CD4-positive, alpha-beta T cell treated with Interleukin-15 for 4 hours (primary cell): ENCODE data around the gene ITCH.
A peak's percentile ranks its signal among the peaks of the same experiment; 100 is the strongest.

ENCODE experiments used
- DNase-seq: peaks from one replicate; pipeline ENCODE4 v3.0.0-alpha.2; 2020; ENCODE audit warnings: low spot score

Gene ITCH

DNA sequence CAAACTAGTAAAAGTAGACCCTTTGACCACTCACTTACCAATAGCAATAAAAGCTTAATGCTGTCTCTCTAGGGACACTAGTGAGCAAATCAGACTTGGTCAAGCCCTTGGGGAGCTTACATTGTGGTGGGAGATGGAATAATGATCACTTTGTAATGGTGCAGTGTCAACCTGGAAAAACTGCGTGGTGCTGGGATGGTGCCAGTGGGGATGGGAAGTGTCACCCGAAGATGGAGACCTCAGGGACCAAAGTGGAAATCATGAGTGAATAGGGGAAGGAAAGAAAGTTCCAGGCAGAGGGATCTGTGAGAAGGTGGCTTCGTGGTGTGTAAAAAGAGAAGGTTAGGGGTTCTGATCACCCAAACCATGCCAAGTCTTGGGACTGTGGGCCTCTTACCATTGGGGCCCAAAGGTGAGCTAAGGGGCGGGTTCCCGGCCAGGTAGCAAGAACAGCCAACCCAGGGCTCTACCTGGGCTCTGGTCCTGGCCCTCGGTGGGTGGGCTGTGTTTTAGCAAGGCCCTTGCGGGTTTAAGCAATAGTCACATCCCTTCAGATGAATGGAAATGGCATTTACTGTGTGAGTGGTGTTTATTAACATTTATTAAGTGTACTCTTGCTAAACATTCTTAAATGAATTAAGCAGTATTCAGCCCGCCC is 168.7 kb downstream of the ITCH start:
- DNase-seq = no peak

DNA sequence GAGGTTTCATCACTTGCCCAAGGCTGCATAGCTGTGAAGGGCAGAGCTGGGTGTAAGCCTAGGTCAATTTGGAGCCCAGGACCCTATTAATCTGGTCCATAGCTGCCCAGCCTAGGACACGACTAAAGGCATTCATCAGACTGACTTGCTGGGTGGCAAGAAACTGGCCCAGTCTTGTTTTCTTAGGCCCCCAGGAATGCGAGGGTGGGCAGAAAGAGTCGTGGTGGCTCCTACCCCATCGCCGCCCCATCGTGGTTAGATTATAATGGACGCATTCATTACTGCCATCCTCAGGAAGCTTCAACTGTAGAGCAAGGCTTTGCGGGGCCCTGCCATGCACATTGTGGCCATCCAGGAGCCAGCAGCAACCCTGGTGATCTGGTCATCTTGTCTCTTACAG is 169.2 kb downstream of the ITCH start:
- no peak for DNase-seq

DNA sequence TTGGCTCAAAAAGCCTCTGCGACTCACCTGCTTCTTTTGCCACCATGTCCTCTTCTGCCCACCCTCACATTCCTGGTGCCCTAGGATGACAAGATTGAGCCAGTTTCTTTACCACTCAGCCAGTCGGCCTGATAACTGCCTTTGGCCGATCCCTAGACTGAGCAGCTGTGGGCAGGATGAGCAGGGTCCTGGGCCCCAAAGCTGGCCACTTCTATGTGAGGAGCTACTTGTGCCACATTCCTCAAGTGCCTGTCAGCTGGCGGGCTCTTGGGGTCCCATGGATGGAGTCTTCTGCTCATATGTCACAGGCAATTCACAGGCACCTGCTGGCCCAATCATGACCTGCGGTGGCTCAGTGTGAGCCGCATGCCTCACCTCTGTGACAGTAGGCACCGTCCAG is 169.7 kb downstream of the ITCH start:
- no peak for DNase-seq

GRCh38 chr20:34534391-34535165 is 171.5 kb downstream of the ITCH start:
- no peak for DNase-seq

GRCh38 chr20:34535301-34535840 is 172.3 kb downstream of the ITCH start:
- DNase-seq = no peak

GRCh38 chr20:34535857-34536256 is 172.8 kb downstream of the ITCH start:
- no peak for DNase-seq

- peak; percentile 41 for DNase-seq
Measured at GRCh38 chr20:34536798-34537394, 173.8 kb downstream of the ITCH start.

- no peak for DNase-seq
Measured at GRCh38 chr20:34537651-34538050, 174.6 kb downstream of the ITCH start.

GRCh38 chr20:34538671-34539123 is 175.6 kb downstream of the ITCH start:
- peak; percentile 59 for DNase-seq

GRCh38 chr20:34539756-34540155 is 176.7 kb downstream of the ITCH start:
- no peak for DNase-seq

GRCh38 chr20:34540596-34541263 is 177.7 kb downstream of the ITCH start:
- no peak for DNase-seq

DNA sequence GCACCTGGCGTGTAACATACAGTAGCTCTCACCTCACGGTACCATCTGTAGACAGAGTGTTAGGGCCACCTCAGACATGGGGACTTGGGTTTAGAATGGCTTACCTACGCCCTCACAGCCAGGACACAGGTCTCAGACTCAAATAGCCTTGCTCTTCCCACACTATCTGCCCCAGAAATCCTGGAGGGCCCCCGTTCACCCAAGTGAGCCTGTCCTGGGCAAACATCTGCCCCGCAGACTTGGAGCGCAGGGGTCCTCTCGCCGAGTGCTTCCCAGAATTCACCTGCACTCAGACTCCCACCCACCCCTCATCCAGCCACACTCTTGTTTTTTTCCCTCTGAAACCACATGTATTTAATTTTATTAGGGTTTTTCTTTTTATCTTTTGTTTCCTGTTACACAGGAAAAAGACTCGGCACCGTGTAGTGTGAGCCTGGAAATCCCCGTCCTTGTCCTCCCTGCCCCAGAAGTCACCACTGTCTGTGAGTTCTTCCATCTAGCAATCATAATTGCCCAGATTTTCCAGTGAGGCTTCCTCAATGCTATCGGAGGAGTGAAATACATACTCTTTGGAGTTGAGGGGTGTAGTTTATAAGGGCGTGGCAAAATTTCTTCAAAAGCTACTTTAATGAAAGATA is 178.3 kb downstream of the ITCH start:
- peak; percentile 41 for DNase-seq

DNA sequence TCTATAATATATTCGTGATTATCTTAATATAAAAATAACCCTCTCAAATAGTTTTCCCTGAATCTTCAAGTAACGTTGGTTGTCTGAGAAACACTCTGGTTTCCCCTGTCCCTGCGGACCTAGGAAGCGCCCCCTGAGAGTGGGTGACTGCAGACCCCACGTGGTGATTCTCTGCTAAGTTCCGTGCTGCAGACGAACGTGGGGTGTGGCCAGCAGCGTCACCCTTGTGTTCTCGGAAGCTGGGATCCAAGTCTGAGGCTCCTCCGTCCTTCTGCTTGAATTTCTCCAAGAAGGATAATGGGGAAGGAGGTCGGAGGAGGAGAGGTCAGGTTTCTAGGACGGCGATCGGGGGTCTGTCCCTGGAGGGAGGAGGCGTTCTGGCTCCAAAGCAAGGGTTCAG is 178.8 kb downstream of the ITCH start:
- DNase-seq = no peak

DNA sequence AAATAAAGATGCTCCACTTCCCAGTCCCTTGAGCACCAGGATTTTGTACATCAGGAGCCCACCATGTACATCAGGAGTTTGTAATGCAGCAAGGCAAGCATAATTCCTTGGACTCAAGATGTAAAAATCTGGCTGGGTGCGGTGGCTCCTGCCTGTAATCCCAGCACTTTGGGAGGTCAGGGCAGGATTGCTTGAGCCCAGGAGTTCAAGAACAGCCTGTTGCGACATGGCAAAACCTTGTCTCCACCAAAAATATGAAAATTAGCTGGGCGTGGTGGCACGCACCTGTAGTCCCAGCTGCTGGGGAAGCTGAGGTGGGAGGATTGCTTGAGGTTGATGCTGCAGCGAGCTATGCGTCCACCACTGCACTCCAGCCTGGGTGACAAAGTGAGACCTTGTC is 179.4 kb downstream of the ITCH start:
- no peak for DNase-seq

- DNase-seq = no peak
Measured at GRCh38 chr20:34543463-34544056, 180.5 kb downstream of the ITCH start.

- DNase-seq = peak; percentile 25
Measured at GRCh38 chr20:34544109-34544796, 181.2 kb downstream of the ITCH start.

DNA sequence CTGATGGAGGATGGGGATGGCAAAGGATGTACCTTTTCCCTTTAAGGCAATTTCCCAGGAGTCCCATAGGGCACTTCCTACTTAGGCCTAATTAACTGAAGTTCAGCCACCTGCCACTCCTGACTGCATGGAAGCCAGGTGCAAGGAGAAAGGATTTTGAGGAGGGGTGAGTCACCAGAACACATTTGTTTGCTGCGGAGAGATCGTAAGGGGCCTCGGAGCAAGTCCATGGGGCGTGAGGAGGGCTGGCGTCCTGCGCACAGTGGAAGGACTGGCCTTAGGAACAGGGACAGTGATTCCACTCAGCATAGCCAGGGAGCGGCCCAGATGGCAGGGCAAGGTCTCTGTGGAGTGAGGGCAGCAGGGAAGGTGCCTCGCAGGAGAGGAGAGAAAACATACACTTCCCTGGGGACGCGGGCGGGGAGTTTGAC is 183.7 kb downstream of the ITCH start:
- DNase-seq = no peak

DNA sequence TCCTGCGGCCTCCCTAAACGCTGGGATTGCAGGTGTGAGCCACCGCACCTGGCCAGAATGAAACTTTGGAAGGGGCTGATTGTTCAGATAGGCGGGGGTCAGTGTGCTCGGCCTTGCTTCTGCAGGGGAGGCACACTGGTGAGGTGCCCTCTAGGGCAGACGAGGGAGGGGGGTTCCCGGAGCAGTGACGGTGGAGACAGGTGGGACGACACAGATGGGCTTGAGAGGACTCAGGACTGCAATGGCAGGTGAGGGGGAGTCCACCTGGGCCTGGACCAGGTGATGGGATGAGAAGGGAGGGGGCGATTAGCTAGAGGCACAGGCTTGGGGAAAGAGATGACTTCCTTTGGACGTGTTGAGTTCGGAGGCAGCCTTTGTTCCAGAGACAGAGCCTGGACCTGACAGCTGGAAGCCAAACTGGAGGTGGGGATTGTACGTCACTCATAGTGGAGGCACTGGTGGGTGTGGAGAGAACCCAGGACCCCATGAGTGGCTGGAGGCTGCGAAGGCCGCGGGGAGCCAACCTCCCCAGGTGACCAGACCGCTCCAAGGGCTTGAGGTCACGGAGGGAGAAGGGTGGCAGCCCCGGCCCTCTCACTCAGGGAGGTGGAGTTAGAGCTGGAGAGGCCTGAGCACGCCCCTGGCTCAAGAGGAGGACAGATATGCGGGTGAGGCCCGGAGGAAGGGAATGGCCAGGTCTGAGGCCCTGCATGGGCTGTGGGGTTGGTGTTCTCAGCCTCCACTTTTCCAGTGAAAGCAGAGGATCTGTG is 185.0 kb downstream of the ITCH start:
- DNase-seq = no peak

DNA sequence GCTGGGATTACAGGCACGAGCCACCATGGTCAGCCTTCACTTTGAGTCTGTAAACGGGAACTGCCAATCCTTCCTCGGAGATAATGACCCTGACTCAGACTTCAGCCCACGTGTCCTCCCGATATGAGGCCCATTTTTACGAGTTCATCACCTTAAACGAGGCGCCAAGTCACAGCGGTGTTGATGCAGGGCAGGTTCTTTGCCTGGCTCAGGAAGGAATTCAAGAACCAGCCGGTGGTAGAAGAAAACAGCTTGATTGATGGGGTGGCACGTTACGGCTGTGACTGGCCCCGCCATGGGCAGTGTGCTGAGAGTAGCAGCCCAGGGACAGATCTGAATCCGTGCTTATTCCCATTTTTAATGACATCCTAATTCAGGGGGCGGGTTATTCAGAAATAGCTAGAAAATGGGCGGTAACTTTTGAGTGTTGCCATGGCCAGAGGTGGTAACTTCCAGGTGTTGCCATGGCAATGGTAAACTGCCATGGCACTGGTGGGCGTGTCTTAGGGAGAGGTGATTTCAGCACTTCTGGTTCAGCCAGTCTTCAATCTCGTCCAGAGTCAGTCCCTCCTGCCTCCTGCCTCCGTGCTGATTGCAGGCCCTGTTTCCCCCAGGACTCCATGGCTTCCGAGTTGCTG is 186.3 kb downstream of the ITCH start:
- no peak for DNase-seq

DNA sequence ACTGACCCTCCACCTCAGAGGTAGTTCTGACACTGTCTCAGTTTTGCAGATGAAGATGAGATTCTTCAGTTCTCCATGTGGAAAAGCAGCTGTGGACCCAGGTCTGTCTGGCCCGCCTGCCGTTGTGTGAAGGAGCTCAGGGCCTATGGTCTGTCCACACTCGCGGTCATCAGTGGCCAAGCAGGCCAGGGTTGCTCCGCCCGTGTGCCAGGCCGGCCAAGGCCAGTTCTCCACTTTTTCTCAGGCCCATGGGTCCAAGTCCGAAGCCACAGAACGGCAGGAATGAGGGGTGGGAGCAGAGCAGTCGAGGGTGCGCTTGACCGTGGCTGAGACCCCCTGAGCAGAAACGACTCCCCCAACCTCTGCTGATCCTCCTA is 186.8 kb downstream of the ITCH start:
- no peak for DNase-seq
